WI38 (cell line): ENCODE results near the gene AK8.

Experiments used
- H3K4me3 ChIP-seq: 2 replicates; pipeline ENCODE4 v1.5.1; 2011; ENCODE audit warnings: low read depth, mild to moderate bottlenecking, control low read depth, low read length
- TF ChIP-seq, protein P1 (sequence below): IDR thresholded peaks from 2 replicates; pipeline ENCODE4 v1.5.1; 2012; ENCODE audit warnings: low read depth, mild to moderate bottlenecking, control low read depth, low read length

Gene AK8

DNA sequence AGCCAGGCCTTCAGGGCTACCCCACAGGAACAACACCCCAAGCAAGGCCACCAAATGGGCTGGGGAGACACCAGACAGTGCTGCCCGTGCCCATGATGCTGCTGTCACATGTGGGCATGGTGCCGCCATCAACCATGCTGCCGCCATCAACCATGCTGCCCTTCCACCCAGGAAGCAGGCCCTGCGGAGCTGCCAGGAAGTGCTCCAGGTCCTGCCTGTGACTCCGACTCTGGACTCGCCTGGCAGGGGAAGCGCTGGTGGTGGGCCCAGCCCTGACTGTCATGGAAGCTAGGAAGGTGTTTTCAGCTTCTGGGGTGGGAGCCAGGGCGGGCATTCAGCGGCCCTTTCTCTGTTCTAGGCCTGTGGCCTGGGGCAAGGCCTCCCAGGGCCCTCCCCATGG lies 8.8 kb downstream of the AK8 start:
- TF ChIP-seq, protein P1, sequence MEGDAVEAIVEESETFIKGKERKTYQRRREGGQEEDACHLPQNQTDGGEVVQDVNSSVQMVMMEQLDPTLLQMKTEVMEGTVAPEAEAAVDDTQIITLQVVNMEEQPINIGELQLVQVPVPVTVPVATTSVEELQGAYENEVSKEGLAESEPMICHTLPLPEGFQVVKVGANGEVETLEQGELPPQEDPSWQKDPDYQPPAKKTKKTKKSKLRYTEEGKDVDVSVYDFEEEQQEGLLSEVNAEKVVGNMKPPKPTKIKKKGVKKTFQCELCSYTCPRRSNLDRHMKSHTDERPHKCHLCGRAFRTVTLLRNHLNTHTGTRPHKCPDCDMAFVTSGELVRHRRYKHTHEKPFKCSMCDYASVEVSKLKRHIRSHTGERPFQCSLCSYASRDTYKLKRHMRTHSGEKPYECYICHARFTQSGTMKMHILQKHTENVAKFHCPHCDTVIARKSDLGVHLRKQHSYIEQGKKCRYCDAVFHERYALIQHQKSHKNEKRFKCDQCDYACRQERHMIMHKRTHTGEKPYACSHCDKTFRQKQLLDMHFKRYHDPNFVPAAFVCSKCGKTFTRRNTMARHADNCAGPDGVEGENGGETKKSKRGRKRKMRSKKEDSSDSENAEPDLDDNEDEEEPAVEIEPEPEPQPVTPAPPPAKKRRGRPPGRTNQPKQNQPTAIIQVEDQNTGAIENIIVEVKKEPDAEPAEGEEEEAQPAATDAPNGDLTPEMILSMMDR = no peak
- H3K4me3 ChIP-seq = no peak overlapping the region

DNA sequence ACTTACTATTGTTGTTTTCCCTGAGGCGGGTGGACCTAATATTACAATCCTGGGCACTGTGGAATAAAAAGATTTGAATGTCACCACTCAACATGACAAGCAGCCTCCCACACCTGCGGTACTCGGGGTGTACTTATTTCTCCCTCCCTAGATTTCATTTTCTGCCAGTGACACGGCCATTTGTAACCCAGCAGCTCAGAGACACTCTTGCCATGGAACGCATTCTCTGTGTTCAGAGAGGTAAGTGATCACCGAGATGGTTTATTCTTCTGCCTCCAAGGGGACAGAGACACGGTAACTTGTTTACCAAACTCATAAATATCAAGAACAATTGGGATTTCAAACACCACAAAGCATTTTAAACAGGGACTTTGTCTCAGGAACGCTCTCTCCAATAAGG lies 11.2 kb downstream of the AK8 start:
- no peak overlapping the region for H3K4me3 ChIP-seq
- TF ChIP-seq, protein P1 = no peak

DNA sequence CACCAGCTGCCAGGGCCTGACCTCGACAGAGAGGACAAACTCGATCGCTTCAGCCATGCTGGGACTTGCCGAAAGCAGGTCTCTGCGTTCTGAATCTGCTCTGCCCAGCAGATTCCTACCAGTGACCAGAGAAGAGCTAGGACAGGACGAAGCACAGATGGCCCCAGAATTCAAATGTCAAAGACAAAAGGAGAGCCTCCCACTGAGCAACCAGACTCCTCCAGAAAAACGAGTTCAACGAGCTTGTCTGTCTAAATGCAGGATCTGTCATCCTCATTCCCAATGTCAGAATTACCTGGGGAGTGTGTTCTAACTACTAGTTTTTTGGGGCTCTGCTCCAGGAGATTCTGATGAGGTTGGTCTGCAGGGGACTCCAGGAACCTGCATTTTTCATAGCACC lies 13.4 kb downstream of the AK8 start:
- H3K4me3 ChIP-seq = no peak overlapping the region
- TF ChIP-seq, protein P1 = no peak

DNA sequence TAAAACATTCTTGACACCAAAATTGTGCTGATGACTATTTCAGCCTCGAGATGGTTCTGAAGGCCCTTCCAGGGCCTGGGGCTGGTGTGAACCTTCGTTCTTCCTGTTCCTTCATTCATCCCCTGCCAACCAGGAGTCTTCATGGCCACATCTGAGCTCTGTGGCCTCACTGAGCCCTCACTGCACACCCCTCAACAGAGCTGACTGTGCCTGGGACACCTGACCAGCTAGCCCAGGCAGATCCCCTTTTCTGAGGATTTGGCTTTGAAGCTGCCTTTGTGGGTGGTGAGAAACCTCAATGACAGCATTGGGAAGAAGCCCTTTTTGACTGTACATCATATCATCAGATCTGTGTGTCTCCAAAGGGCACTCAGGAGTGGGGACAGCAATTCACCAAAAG lies 13.8 kb downstream of the AK8 start:
- TF ChIP-seq, protein P1 = no peak

DNA sequence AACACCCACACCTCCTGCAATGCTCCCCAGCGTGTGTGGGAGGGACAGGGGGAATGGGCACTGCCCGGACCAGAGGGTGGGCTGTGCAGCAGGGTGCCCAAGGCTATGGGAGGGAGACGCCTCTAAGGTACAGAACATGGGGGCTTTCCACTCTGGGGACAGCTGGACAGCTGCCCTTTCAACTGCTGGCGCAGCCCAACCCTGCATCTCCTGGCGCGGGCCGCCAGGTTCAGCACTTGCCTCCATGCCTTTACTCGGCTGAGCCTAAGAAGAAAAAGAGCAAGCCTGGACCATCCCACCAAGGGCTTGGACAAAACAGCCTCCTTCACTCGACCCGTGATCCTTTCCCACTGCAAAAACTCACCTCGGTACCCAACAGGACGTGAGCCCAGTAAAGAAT lies 15.0 kb downstream of the AK8 start:
- TF ChIP-seq, protein P1 = no peak
- H3K4me3 ChIP-seq = no peak overlapping the region

More for the DNA sequence above, 13.8 kb downstream of the AK8 start:
- no peak overlapping the region for H3K4me3 ChIP-seq

DNA sequence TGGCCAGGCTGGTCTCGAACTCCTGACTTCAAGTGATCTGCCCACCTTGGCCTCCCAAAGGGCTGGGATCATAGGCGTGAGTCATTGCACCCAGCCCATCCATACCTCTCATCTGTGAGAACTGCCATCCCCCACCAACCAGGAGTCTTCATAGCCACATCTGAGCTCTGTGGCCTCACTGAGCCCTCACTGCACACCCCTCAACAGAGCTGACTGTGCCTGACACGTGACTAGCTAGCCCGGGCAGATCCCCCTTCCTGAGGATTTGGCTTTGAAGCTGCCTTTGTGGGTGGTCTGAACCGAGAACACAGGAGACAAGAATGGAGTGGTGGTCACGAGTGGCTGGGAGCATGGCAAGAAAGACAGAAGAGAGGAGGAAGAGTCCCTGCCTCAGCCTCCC lies 15.6 kb downstream of the AK8 start:
- no peak overlapping the region for H3K4me3 ChIP-seq
- TF ChIP-seq, protein P1 = no peak

DNA sequence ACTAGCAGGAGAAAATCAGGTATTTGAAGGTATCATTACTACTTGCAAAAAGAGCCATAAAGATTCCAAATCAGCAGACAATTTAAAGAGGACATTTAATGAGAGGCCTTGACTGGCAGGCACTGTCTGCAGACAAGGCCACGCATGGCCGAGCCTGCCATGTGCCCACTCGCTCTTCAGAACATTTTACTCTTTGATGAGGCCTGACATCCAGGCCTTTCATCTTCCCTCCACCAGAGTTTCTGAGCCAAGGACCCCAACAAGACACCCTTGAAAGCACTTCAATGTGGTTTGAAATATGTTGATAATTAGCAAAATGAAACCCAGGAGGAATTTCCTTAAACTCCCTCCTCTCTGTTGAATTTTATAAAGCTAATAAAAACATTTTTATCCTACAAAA lies 16.4 kb downstream of the AK8 start:
- TF ChIP-seq, protein P1 = no peak
- no peak overlapping the region for H3K4me3 ChIP-seq

DNA sequence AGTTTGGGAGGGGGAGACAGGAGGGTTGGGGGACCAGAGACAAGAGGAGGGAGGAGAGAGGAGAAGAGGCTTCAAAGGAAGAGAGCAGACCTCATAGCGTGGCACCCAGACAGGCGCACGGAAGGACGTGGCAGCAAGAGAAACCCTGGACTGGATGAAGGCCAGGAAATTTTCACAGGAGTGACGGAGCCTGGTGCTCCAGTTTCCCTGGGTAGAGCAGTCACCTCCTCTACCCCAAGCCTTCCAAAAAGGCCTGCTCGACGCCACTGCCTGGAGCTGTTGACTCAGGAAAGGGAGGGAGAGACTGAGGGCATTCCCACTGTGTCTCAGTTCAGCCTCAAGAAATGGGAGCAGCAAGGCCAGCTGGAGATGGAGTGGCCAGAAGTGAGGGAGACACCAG lies 19.3 kb downstream of the AK8 start:
- TF ChIP-seq, protein P1 = no peak
- no peak overlapping the region for H3K4me3 ChIP-seq
